Natural killer cell treated with Interleukin-12 subunit alpha and Interleukin-12 subunit beta and Interleukin-15 and Interleukin-18, amount 100 ng/mL, for 72 hours (primary cell): Measurements from ENCODE around the gene ITGAD. TPM values are rescaled to one million over a fixed set of nuclear protein-coding genes. Genes with fewer than 3 reads are reported as not detected.

Experiments used
- ATAC-seq, 2 donors: fragments of 150-1000 bp; cut with Tn5 transposase in 1 of 2; sonication (Bioruptor Pico), chemical (Tn5 transposase) in 1 of 2; 2 replicates each; pipeline ENCODE4 v1.10.0; 2021
- DNase-seq: peaks from one replicate; pipeline ENCODE4 v3.0.0; 2022; ENCODE audit warnings: low spot score
- H3K27ac Mint-ChIP-seq, 2 donors: 1 replicate in 1 of 2; 2 replicates in 1 of 2; pipeline ENCODE4 v1.8.0; 2022; ENCODE audit warnings: mixed read lengths in 2 of 2, mild to moderate bottlenecking in 1 of 2, moderate library complexity in 1 of 2
- H3K27me3 Mint-ChIP-seq, 2 donors: 1 replicate in 1 of 2; 2 replicates in 1 of 2; pipeline ENCODE4 v1.8.0; 2022; ENCODE audit warnings: mixed read lengths in 2 of 2
- H3K36me3 Mint-ChIP-seq: one replicate; pipeline ENCODE4 v1.8.0; 2022; ENCODE audit warnings: mixed read lengths
- H3K4me1 Mint-ChIP-seq, 2 donors: 1 replicate in 1 of 2; 2 replicates in 1 of 2; pipeline ENCODE4 v1.8.0; 2022; ENCODE audit warnings: low read depth in 2 of 2, mixed read lengths in 2 of 2, mild to moderate bottlenecking in 1 of 2
- H3K4me3 Mint-ChIP-seq: one replicate; pipeline ENCODE4 v1.8.0; 2022; ENCODE audit warnings: mixed read lengths
- H3K9me3 Mint-ChIP-seq: 2 replicates; pipeline ENCODE4 v1.8.0; 2022; ENCODE audit warnings: mixed read lengths
- total RNA-seq, 2 donors: library from RNA; stranded (reverse); gene quantifications; one replicate each; pipeline ENCODE4 v1.2.3, GENCODE V29; 2022

Gene ITGAD
- total RNA-seq, 2 donors from 2014 or later = 0.47 TPM; not detected in 1

GRCh38 chr16:31456988-31457360, 63.8 kb downstream of the ITGAD start:
- H3K27ac Mint-ChIP-seq = no peak overlapping the region
- H3K4me3 Mint-ChIP-seq = peak overlapping the region; percentile 86
- peaks cover 38 to 45% of the 10 kb centered on the region in 2 donors for H3K4me1 Mint-ChIP-seq
- H3K27me3 Mint-ChIP-seq = no peaks in the 10 kb centered on the region
- DNase-seq (peak; percentile 57), ATAC-seq (no peak)
- no peaks in the 10 kb centered on the region for H3K9me3 Mint-ChIP-seq
- H3K36me3 Mint-ChIP-seq = no peaks in the 10 kb centered on the region

- peak; percentile 2 to 41 for ATAC-seq
- peak overlapping the region; percentile 86 for H3K4me3 Mint-ChIP-seq
- H3K4me1 Mint-ChIP-seq = peaks cover 37 to 45% of the 10 kb centered on the region in 2 donors
- H3K36me3 Mint-ChIP-seq = no peaks in the 10 kb centered on the region
- H3K27me3 Mint-ChIP-seq = no peaks in the 10 kb centered on the region
- H3K27ac Mint-ChIP-seq = peak overlapping the region; percentile 89 to 94
- peak; percentile 86 for DNase-seq
- no peaks in the 10 kb centered on the region for H3K9me3 Mint-ChIP-seq
Measured at GRCh38 chr16:31458073-31458843, 65.1 kb downstream of the ITGAD start.

DNA sequence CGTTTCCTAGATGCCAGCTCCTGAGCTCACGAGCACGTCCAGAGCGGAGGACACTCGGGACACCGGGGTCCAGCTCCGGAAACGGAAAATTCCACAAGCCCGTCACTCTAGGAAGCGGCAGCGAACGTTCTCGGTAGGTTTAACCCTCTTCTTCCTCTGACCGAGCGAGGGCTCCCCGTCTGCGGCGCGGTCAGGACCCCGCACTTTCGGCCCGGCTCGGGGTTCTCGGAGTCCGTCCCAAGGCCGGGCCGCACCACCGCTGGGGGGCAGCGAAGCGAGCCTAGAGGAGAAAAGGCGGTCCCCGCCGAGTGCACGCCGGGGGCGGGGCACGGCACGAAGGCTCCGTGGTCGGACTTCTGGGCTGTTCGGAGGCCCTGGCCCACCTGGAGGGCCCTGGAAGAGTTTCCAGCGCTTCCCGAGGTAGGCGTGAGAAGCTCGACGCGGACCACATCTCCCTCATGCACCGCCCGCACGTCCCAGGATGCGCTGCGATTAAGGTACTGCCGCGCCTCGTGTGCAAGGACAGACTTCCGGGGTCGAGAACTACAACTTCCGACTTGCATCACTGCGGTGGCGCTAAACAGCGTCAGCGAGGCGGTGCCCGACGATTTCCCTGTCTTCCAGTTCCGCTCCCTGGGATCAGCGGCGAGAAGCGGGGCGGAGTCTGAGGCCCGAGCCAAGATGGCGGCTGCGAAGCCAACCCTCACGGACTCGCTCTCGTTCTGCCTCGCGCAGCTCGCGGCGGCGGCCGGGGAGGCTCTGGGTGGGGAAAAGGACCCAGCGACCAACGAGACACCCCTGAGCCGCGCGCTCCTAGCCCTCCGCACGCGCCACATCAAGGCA, 65.9 kb downstream of the ITGAD start, which contains the start of gene ARMC5:
TSS of gene ARMC5 (plus strand) at position 658 of the 843 bp plus-strand sequence. CDS start at position 682, 24 bp downstream.
- no peaks in the 10 kb centered on the region for H3K9me3 Mint-ChIP-seq
- peak within 1 kb of the TSS; percentile 89 to 94 for H3K27ac Mint-ChIP-seq
- DNase-seq = peak; percentile 98
- no peaks in the 10 kb centered on the region for H3K36me3 Mint-ChIP-seq
- peak within 1 kb of the TSS; percentile 86 for H3K4me3 Mint-ChIP-seq
- H3K4me1 Mint-ChIP-seq = peaks cover 32 to 38% of the 10 kb centered on the region in 2 donors
- H3K27me3 Mint-ChIP-seq = no peaks in the 10 kb centered on the region
- ATAC-seq = peak; percentile 82 to 89

DNA sequence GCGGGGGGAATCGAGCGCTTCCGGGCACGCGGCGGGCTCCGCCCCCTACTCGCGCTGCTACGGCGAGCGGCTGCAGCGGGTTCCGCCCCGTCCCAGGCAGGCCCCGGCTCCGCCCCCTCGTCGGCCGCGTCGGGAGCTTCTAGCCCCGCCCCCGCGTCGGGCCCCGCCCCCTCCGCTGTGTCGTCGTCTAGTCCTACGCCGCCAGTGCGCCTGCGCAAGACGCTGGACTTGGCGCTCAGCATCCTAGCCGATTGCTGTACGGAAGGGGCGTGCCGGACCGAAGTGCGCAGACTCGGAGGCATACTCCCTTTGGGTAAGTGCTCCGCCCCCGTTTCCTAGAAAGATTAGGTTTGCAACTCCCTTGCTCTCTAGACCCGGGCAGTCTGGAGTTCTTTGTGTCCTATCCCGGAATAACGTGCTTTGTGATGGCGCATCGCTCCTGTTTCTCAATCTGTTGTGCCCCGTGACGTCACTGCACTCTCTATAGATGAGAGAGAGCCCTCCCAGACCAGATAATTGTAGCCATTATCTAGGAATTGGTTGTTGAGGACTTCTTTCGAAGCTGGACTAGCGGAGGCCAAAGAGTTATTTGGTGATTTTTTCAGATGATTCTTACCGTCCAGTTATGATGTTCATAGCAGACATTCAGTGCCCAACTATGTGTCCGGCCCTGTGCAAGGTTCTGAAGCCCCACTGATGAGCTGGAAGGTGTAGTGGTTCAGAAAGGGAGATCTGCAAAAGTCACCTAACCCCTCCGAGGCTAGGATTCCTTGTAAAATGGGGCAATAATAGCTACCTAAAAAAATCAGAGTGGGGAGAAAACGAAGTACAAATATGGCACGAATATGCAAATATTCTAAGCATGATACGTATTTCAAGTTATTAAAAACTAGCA, 66.8 kb downstream of the ITGAD start:
- Mint-ChIP-seq H3K9me3 (no peaks in the 10 kb centered on the region), H3K4me3 (peak overlapping the region; percentile 86), H3K36me3 (no peaks in the 10 kb centered on the region), H3K27ac (peak overlapping the region; percentile 89 to 94), H3K4me1 (peaks cover 31 to 37% of the 10 kb centered on the region in 2 donors), H3K27me3 (no peaks in the 10 kb centered on the region)
- ATAC-seq = peak; percentile 90 to 92
- DNase-seq = peak; percentile 100

GRCh38 chr16:31460582-31461002, 67.5 kb downstream of the ITGAD start:
- H3K4me3 Mint-ChIP-seq = peak overlapping the region; percentile 86
- H3K9me3 Mint-ChIP-seq = no peaks in the 10 kb centered on the region
- DNase-seq = peak; percentile 58
- no peaks in the 10 kb centered on the region for H3K27me3 Mint-ChIP-seq
- peaks cover 25 to 30% of the 10 kb centered on the region in 2 donors for H3K4me1 Mint-ChIP-seq
- H3K36me3 Mint-ChIP-seq = no peaks in the 10 kb centered on the region
- H3K27ac Mint-ChIP-seq = peak overlapping the region; percentile 89 to 94
- no peak for ATAC-seq

GRCh38 chr16:31461201-31461920, 68.2 kb downstream of the ITGAD start:
- H3K9me3 Mint-ChIP-seq = no peaks in the 10 kb centered on the region
- H3K36me3 Mint-ChIP-seq = no peaks in the 10 kb centered on the region
- H3K4me3 Mint-ChIP-seq = peak overlapping the region; percentile 61
- DNase-seq (peak; percentile 20), ATAC-seq (no peak)
- no peaks in the 10 kb centered on the region for H3K27me3 Mint-ChIP-seq
- peaks cover 20 to 25% of the 10 kb centered on the region in 2 donors for H3K4me1 Mint-ChIP-seq
- H3K27ac Mint-ChIP-seq = peak overlapping the region in 1 of 2 donors; percentile 22

GRCh38 chr16:31461921-31462804, 69.0 kb downstream of the ITGAD start:
- DNase-seq = peak; percentile 53
- Mint-ChIP-seq H3K4me1 (peaks cover 24 to 25% of the 10 kb centered on the region in 2 donors), H3K4me3 (no peak overlapping the region), H3K36me3 (no peaks in the 10 kb centered on the region), H3K9me3 (no peaks in the 10 kb centered on the region), H3K27ac (no peak overlapping the region), H3K27me3 (no peaks in the 10 kb centered on the region)
- ATAC-seq = no peak

GRCh38 chr16:31464348-31464769, 71.2 kb downstream of the ITGAD start:
- peaks cover 22% of the 10 kb centered on the region in 2 donors for H3K4me1 Mint-ChIP-seq
- no peaks in the 10 kb centered on the region for H3K27me3 Mint-ChIP-seq
- no peak overlapping the region for H3K4me3 Mint-ChIP-seq
- DNase-seq (peak; percentile 59), ATAC-seq (no peak)
- no peaks in the 10 kb centered on the region for H3K9me3 Mint-ChIP-seq
- no peaks in the 10 kb centered on the region for H3K36me3 Mint-ChIP-seq
- no peak overlapping the region for H3K27ac Mint-ChIP-seq

GRCh38 chr16:31464781-31465260, 71.7 kb downstream of the ITGAD start:
- Mint-ChIP-seq H3K4me3 (no peak overlapping the region), H3K9me3 (no peaks in the 10 kb centered on the region)

GRCh38 chr16:31465788-31466370, 72.7 kb downstream of the ITGAD start:
- Mint-ChIP-seq H3K27ac (no peak overlapping the region), H3K9me3 (no peaks in the 10 kb centered on the region), H3K36me3 (no peaks in the 10 kb centered on the region), H3K4me1 (peaks cover 15% of the 10 kb centered on the region in 2 donors), H3K27me3 (no peaks in the 10 kb centered on the region), H3K4me3 (no peak overlapping the region)
- DNase-seq (peak; percentile 49), ATAC-seq (no peak)

More at GRCh38 chr16:31464781-31465260, 71.7 kb downstream of the ITGAD start:
- DNase-seq (peak; percentile 55), ATAC-seq (no peak)
- Mint-ChIP-seq H3K4me1 (peaks cover 22% of the 10 kb centered on the region in 2 donors), H3K27ac (no peak overlapping the region), H3K27me3 (no peaks in the 10 kb centered on the region), H3K36me3 (no peaks in the 10 kb centered on the region)

GRCh38 chr16:31466381-31466841, 73.3 kb downstream of the ITGAD start:
- Mint-ChIP-seq H3K4me1 (peaks cover 9 to 13% of the 10 kb centered on the region in 2 donors), H3K9me3 (no peaks in the 10 kb centered on the region), H3K4me3 (no peak overlapping the region), H3K36me3 (no peaks in the 10 kb centered on the region), H3K27ac (no peak overlapping the region), H3K27me3 (no peaks in the 10 kb centered on the region)
- ATAC-seq (peak in 1 of 2 donors; percentile 8), DNase-seq (peak; percentile 59)
